Measurements from ENCODE around the gene ITGB2.

ITGB2 gene

DNA sequence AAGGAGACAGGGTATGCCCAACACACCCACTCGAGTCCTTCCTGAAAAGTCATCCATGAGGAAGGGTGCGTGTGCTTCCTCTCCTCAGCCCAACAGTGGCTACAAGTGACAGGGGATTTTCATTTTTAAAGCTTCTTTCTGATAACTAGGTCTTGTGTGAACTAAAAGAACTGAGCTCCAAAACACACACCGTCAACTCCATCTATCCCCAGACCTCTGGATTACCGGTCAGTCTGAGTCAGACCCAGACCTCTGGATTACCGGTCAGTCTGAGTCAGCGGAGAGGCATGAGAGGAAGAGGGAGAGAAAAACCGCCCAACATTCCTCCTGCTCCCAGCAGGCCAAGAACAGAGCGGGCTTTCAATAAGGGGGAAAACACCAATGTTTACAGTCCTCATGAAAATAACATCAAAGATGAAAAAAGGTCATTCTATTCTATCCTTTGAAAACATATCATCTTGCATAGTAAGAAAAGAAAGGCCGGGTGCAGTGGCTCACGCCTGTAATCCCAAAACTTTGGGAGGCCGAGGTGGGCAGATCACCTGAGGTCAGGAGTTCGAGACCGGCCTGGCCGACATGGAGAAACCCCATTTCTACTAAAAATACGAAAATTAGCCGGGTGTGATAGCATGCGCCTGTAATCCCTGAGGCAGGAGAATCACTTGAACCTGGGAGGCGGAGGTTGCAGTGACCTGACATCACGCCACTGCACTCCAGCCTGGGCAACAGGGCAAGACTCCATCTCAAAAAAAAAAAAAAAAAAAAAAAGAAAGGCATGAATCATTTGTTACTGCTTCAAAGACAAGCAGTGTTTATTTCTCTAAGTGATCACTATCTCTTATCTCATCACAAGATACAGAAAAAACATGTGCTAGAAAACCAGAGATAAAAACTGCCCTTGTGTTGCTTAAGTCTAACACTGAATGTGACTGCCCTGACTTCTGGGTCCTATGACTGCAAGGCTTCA lies 50.6 kb downstream of the ITGB2 start:
- Histone ChIP-seq H3K9me3 (peaks cover 6% of the 10 kb centered on the region; the same call in 1 of the 2 replicates), H3K4me3 (no peak overlapping the region), H3K36me3 (replicated peaks) (no peaks in the 10 kb centered on the region), H3K4me1 (peaks cover 18% of the 10 kb centered on the region), H3K27me3 (ENCODE audit: low read depth) (no peaks in the 10 kb centered on the region)
- in situ Hi-C loops (cut with MboI; ENCODE audit: low sequenced_read_pairs): no loop called here
- DNase-seq (ENCODE audit: low spot score in 2 of 2): no peak

DNA sequence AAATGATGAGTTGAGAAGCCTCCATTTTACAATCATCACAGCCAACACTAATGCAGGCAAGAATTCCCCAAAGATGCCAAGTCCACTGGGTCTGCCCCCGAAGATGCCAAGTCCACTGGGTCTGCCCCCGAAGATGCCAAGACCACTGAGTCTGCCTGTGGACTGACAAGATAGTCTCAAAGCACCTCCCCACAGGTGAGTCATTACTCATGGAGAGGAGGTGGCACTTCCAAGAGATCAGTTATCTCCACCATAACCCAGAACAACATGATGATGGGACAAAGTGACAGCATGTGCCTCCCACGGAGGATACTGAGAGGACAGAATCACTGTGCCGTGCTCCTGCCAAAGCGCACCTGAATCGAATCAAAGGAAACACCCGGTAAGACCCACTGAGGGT lies 52.0 kb downstream of the ITGB2 start:
- Histone ChIP-seq H3K27me3 (ENCODE audit: low read depth) (no peaks in the 10 kb centered on the region), H3K9me3 (no peaks in the 10 kb centered on the region), H3K36me3 (replicated peaks) (peaks cover 10% of the 10 kb centered on the region), H3K4me3 (no peak overlapping the region), H3K4me1 (peaks cover 12% of the 10 kb centered on the region)
- no peak for DNase-seq (ENCODE audit: low spot score in 2 of 2)
- in situ Hi-C loops (cut with MboI; ENCODE audit: low sequenced_read_pairs): no loop called here

DNA sequence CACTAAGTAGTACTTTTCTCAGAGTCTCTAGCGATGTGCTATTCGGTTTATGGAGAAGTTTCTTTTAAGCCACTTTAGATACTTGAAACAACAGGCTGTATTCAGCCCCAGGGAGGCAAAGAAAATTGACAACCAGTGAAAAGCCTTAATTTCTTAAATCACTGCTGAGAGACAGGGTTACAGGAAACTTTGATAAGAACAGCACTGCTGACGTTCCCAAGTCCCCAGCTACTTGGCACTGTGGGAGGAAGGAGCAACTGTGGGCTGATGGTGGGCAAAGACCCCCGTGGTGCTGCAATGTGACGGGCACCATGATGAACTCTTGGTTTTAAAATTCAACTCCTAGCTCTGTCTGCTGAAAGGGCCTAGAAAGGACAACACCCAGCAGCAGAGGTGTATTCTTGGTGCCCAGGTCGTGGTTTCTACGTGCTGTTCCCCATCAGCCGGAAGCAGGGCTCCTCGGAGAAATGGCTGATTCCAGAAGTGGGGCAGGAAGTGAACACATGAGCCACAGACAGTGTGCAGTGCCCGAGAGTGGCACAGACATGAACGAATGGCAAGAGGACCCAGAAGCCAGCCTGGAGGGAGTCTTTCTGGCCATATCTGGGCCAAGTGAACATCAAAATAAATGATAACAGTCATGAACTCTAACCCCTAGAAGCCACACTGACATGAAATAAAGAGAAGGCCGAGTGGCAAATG lies 52.5 kb downstream of the ITGB2 start:
- Histone ChIP-seq H3K4me3 (no peak overlapping the region), H3K4me1 (peaks cover 12% of the 10 kb centered on the region), H3K36me3 (replicated peaks) (peaks cover 10% of the 10 kb centered on the region), H3K9me3 (no peaks in the 10 kb centered on the region), H3K27me3 (ENCODE audit: low read depth) (no peaks in the 10 kb centered on the region)
- no peak for DNase-seq (ENCODE audit: low spot score in 2 of 2)
- in situ Hi-C loops (cut with MboI; ENCODE audit: low sequenced_read_pairs): no loop called here

DNA sequence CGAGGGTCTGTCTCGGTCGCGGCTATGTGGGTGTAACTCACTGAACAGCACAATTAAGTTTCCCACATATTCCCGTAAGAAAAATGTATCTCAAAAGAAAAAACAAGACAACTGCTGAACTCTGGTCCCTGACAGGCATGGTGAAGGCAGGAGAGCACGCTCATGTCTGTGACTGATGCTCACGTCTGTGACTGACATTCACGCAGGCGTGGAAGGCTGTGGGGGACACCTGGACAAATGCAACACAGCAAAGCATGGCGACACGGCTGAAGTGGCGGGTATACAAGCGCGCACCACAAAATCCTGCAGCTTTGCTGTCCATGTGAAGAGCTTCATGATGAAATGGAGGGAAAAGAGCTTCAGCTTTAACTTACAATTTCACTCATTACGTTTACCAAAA lies 53.2 kb downstream of the ITGB2 start:
- Histone ChIP-seq H3K36me3 (replicated peaks) (peaks cover 10% of the 10 kb centered on the region), H3K4me3 (no peak overlapping the region), H3K9me3 (no peaks in the 10 kb centered on the region), H3K4me1 (peaks cover 12% of the 10 kb centered on the region), H3K27me3 (ENCODE audit: low read depth) (no peaks in the 10 kb centered on the region)
- in situ Hi-C loops (cut with MboI; ENCODE audit: low sequenced_read_pairs): no loop called here
- DNase-seq (ENCODE audit: low spot score in 2 of 2): no peak

DNA sequence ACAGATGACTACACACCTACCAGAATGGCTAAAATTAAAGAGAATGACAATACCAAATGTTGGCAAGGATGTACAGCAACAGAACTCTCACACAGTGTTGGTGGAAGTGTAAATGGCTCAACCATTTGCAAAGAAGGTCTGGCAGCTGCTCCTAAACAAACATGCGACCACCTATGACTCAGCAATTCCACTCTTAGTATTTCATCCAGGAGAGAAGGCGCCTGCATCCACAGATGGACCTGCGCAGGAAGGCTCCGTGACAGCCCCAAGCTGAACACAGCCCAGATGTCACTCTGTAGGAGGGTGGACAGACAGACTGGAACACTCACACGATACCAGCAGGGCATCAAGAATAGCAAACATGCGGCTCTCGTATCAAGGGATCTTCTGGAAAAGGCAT lies 53.9 kb downstream of the ITGB2 start:
- no peak overlapping the region for H3K4me3 ChIP-seq
- no peaks in the 10 kb centered on the region for H3K27me3 ChIP-seq (ENCODE audit: low read depth)
- in situ Hi-C loops (cut with MboI; ENCODE audit: low sequenced_read_pairs): no loop called here
- peaks cover 8% of the 10 kb centered on the region for H3K4me1 ChIP-seq
- DNase-seq (ENCODE audit: low spot score in 2 of 2): no peak
- peaks cover 10% of the 10 kb centered on the region for H3K36me3 ChIP-seq (replicated peaks)
- H3K9me3 ChIP-seq: no peaks in the 10 kb centered on the region

DNA sequence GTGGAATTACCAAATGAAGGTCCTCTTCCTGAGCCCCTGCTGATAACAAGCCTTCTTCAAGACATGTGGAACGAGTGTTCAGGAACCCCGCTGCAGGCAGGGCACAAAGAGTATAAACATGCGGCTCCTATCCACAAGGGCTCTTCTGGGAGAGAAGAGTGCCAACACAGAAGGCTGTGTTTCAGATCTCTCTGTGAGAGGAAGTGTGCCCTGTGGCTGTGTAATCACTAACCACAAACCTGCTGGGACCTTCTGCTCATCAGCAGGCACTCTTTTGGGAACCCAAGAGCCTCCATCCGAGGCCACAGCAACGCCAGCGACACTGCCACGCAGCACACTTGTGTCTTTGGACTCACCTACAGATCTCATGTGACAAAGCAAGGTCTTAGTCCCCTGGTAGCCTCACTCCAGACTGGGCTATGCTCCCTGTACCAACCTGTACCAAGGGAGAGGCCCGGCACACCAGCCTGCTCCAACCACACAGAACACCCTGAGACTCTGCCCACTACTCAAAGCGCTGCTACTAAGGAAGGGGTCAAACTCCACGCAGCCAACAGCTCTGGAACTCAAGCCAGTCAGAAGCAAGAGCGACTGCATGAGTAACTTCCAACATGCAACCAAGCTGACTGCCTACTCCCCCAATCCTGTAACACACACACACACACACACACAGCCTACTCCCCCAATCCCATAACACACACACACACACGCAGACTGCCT lies 55.0 kb downstream of the ITGB2 start:
- peaks cover 10% of the 10 kb centered on the region for H3K36me3 ChIP-seq (replicated peaks)
- in situ Hi-C loops (cut with MboI; ENCODE audit: low sequenced_read_pairs): no loop called here
- H3K4me3 ChIP-seq: no peak overlapping the region
- no peaks in the 10 kb centered on the region for H3K9me3 ChIP-seq
- no peaks in the 10 kb centered on the region for H3K27me3 ChIP-seq (ENCODE audit: low read depth)
- no peak for DNase-seq (ENCODE audit: low spot score in 2 of 2)
- H3K4me1 ChIP-seq: peaks cover 4% of the 10 kb centered on the region

DNA sequence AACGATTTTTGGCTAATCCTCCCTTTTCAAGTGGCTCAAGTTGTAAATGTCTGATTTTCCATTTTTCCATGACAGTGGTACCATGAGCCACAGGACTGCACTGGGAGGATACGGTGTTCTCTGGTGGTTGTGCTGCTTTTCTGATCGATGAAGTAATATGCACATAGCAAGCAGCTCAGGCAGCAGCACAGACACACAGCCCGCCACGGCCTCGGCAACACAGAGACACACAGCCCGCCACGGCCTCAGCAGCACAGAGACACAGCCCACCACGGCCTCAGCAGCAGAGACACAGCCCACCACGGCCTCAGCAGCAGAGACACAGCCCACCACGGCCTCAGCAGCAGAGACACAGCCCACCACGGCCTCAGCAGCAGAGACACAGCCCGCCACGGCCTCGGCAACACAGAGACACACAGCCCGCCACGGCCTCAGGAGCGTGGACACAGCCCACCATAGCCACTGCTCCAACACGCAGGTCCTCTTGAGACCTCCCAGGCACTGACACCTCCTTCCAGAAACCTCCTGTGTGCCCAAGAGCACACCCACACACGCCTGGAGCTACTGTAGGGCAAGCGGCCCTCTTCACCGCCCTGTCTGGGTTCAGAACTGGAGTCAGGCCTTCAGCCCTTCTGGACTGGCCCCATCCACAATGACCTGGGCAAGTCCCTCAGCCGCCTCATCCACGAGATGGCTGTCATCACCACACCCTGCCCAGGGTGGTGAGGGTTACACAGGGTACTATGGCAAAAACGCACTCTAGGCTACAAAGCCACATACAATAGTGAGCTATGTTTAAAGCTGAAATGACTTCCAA lies 57.6 kb downstream of the ITGB2 start:
- no peaks in the 10 kb centered on the region for H3K27me3 ChIP-seq (ENCODE audit: low read depth)
- no peak for DNase-seq (ENCODE audit: low spot score in 2 of 2)
- H3K4me1 ChIP-seq: peaks cover 4% of the 10 kb centered on the region
- no peaks in the 10 kb centered on the region for H3K9me3 ChIP-seq
- in situ Hi-C loops (cut with MboI; ENCODE audit: low sequenced_read_pairs): no loop called here
- peaks cover 29% of the 10 kb centered on the region for H3K36me3 ChIP-seq (replicated peaks)
- no peak overlapping the region for H3K4me3 ChIP-seq

DNA sequence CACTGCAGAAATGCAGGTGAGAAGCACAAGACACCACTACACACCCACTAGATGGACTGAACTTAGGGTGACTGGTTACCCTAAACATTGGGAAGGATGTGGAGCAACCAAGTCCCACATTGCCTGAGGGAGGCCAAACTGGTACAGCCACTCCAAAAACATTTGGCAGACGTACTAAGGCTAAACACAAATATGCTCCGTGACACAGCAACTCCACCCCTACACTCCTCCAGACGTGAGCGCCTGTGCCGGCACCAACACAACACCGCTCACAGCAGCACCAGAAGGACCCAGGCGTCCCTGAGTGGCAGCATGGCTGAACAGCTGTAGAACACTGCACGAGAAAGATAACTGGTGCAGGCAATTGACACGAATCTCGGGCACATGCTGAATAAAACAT lies 61.9 kb downstream of the ITGB2 start:
- Histone ChIP-seq H3K27me3 (ENCODE audit: low read depth) (no peaks in the 10 kb centered on the region), H3K4me1 (no peaks in the 10 kb centered on the region), H3K36me3 (replicated peaks) (peaks cover 45% of the 10 kb centered on the region), H3K4me3 (no peak overlapping the region), H3K9me3 (no peaks in the 10 kb centered on the region)
- in situ Hi-C loops (cut with MboI; ENCODE audit: low sequenced_read_pairs): no loop called here
- DNase-seq (ENCODE audit: low spot score in 2 of 2): no peak

DNA sequence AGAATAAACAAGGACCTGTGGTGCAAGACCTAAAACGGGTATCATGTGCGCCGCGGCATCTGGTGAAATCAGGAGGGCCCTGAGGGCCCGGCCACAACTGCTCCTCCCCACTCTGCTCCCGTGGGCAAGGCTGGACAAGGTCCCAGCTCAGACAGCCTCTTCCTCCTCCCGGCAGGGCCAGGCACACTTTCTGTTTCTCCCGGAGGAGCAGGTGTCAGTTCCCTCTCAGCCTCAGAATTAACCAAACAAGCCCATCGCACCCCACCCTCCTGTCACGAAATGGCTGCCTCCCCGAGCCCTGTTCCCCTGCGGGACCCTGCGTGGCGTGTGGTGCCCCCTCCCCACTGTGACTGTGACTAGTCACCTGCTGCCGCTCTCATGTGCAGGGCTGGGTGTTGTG lies 62.4 kb downstream of the ITGB2 start:
- no peaks in the 10 kb centered on the region for H3K9me3 ChIP-seq
- H3K36me3 ChIP-seq (replicated peaks): peaks cover 45% of the 10 kb centered on the region
- no peaks in the 10 kb centered on the region for H3K27me3 ChIP-seq (ENCODE audit: low read depth)
- H3K4me3 ChIP-seq: no peak overlapping the region
- DNase-seq (ENCODE audit: low spot score in 2 of 2): no peak
- in situ Hi-C loops (cut with MboI; ENCODE audit: low sequenced_read_pairs): no loop called here
- no peaks in the 10 kb centered on the region for H3K4me1 ChIP-seq

DNA sequence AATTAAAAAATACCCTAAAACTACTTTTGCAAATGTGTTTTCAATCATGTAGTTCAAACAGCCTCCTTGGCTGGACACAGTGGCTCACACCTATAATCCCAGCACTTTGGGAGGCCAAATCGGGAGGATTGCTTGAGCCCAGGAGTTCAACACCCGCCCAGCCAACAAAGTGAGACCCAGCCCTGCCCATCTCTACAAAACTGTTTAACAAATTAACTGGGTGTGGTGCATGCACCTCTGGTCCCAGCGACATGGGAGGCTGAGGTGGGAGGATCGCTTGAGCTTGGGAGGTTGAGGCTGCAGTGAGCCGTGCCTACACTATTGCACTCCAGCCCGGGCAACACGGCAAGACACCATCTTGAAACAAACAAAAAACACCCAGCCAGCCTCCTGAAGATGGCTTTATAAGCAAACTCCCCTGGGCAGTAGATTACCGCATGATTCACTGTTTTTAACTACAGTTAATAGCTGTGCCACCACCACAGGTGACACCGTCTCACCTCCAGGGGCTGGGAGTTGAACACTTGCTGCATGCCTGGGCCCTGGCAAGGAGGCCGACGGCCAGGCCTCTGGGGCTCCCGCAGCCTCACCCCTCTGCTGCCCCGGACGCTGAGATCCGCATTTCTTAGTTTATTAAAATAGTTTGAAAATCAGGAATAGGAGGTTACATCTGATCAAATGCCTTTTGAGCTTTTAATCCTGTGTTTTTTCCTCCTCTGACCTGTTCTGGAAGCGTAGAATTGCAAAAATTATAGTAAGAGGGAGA lies 63.4 kb downstream of the ITGB2 start:
- H3K4me1 ChIP-seq: no peaks in the 10 kb centered on the region
- H3K36me3 ChIP-seq (replicated peaks): peaks cover 45% of the 10 kb centered on the region
- H3K9me3 ChIP-seq: no peaks in the 10 kb centered on the region
- in situ Hi-C loops (cut with MboI; ENCODE audit: low sequenced_read_pairs): no loop called here
- H3K27me3 ChIP-seq (ENCODE audit: low read depth): no peaks in the 10 kb centered on the region
- no peak overlapping the region for H3K4me3 ChIP-seq
- DNase-seq (ENCODE audit: low spot score in 2 of 2): no peak

DNA sequence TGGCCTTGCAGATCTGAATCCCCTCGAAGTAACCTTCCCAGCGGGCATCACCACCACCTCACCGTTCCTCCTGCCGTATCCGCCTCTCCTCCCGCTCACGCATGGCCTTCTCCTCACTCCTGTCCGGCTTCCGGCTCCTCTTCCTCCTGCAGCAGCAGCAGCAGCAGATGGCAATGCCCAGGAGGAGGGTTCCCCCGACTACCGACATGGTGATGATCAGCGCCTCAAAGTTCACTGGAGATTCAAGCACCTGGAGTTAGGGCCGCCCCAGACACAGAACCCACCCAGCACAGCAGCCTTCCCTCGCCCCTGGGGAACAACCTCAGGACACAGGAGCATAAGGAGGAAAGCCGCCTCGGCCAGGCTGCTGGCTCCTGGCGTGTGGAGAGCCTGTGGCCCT lies 64.6 kb downstream of the ITGB2 start:
- Histone ChIP-seq H3K4me1 (no peaks in the 10 kb centered on the region), H3K9me3 (no peaks in the 10 kb centered on the region), H3K27me3 (ENCODE audit: low read depth) (no peaks in the 10 kb centered on the region), H3K4me3 (no peak overlapping the region), H3K36me3 (replicated peaks) (peaks cover 48% of the 10 kb centered on the region)
- in situ Hi-C loops (cut with MboI; ENCODE audit: low sequenced_read_pairs): no loop called here
- DNase-seq (ENCODE audit: low spot score in 2 of 2): no peak

DNA sequence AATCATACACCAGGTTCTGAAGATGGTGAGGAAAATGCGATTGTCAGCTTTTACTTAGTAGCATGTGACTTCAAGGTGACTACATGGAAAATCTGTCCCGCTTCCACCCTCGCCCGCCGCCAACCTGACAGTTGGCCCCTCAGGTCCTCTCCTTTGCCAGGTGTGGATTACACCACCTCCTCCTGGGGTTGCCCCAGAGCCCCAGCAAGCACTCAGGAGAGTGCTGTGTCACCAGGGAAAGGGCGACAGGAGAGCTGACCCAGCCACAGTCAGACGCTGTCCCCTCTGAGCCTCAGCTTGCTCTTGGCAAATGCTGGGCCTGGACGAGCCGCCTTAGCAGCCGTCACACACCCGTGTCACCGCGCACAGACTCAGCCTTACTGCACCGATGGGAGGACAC lies 65.1 kb downstream of the ITGB2 start:
- Histone ChIP-seq H3K4me1 (no peaks in the 10 kb centered on the region), H3K4me3 (no peak overlapping the region), H3K9me3 (no peaks in the 10 kb centered on the region), H3K36me3 (replicated peaks) (peaks cover 51% of the 10 kb centered on the region), H3K27me3 (ENCODE audit: low read depth) (no peaks in the 10 kb centered on the region)
- DNase-seq (ENCODE audit: low spot score in 2 of 2): no peak
- in situ Hi-C loops (cut with MboI; ENCODE audit: low sequenced_read_pairs): no loop called here
